K562 (cell line): ENCODE measurements around the gene IPPK. TPM values are rescaled to one million over a fixed set of nuclear protein-coding genes. Genes with fewer than 3 reads are reported as not detected.

ENCODE experiments used
- ATAC-seq: fragments of 200-7000 bp; cut with Tn5 transposase; 3 replicates; pipeline ENCODE4 v1.9.1; 2020; ENCODE audit warnings: moderate library complexity
- BruUV-seq: library from RNA; stranded (reverse); fragments of 400-500 nt; replicated peaks from 2 replicates; lab custom pipeline; 2021; lab: Mats Ljungman, UMichigan
- CTCF ChIA-PET: fragments of 300-600 bp; formaldehyde crosslinking; extraction: SDS; loops from one replicate; lab custom pipeline; 2021; ENCODE audit warnings: low intra/inter-chr PET ratio; lab: Yijun Ruan, JAX
- POLR2A ChIA-PET: fragments of 300-600, 350-650 bp; sonication (Branson Sonifier 250); formaldehyde crosslinking; extraction: SDS; loops from one replicate; lab custom pipeline; 2021; ENCODE audit warnings: antibody characterized with exemption, inconsistent platforms; lab: Yijun Ruan, JAX
- DNase-seq, 4 experiments: peaks; one replicate each; pipeline versions ENCODE4 v3.0.0 to v3.0.0-alpha.2; 2011 to 2018; ENCODE audit warnings: low spot score in 3 of 4, mixed read lengths in 3 of 4; ENCODE audit errors: extremely low read depth in 1 of 4
- FAIRE-seq: peaks from 2 replicates; lab custom pipeline; 2011; peaks lifted over from hg19 to GRCh38; lab: Jason Lieb, UNC
- H2AFZ ChIP-seq: 2 replicates; pipeline ENCODE4 v1.6.0; 2011; ENCODE audit warnings: low read depth, low read length, control low read depth, inconsistent platforms
- H3K27ac ChIP-seq: fragments of 200-600 bp; 3 replicates; pipeline ENCODE4 v1.8.0; 2011; ENCODE audit warnings: low read depth, mild to moderate bottlenecking, control low read depth, inconsistent platforms, low read length, moderate library complexity, mixed read lengths; ENCODE audit errors: extremely low read depth
- H3K27me3 ChIP-seq, 2 experiments: fragments of 300-600 bp in 1 of 2; 2 replicates in 1 of 2; 3 replicates in 1 of 2; pipeline versions ENCODE4 v1.6.0 to v1.8.0; 2011; ENCODE audit warnings: inconsistent platforms in 2 of 2, low read length in 2 of 2, mild to moderate bottlenecking in 1 of 2, mixed read lengths in 1 of 2, moderate library complexity in 1 of 2; ENCODE audit not compliant: control insufficient read depth in 2 of 2, insufficient read depth in 2 of 2
- H3K36me3 ChIP-seq: fragments of 300-600 bp; 3 replicates; pipeline ENCODE4 v1.8.0; 2011; ENCODE audit warnings: mild to moderate bottlenecking, low read length, inconsistent platforms; ENCODE audit not compliant: control insufficient read depth, insufficient read depth
- H3K4me1 ChIP-seq, 2 experiments: fragments of 200-600 bp in 1 of 2; replicated peaks in 1 of 2; 2 replicates in 1 of 2; 3 replicates in 1 of 2; pipeline versions ENCODE4 v1.5.1 to v1.8.0; 2011; ENCODE audit warnings: inconsistent platforms in 2 of 2, low read length in 2 of 2, mild to moderate bottlenecking in 1 of 2, mixed read lengths in 1 of 2, moderate library complexity in 1 of 2; ENCODE audit not compliant: control insufficient read depth in 2 of 2, insufficient read depth in 2 of 2
- H3K4me2 ChIP-seq: 2 replicates; pipeline ENCODE4 v1.6.1; 2011; ENCODE audit warnings: low read length, control low read depth, inconsistent platforms, mixed read lengths; ENCODE audit not compliant: insufficient read depth
- H3K4me3 ChIP-seq: fragments of 200-600 bp; sonication (generic), shearing (Covaris generic); 2 replicates; pipeline ENCODE4 v1.5.1; 2016; ENCODE audit warnings: control low read depth, inconsistent platforms
- H3K79me2 ChIP-seq: fragments of 200-600 bp; 3 replicates; pipeline ENCODE4 v1.8.0; 2011; ENCODE audit warnings: low read length, inconsistent platforms; ENCODE audit not compliant: control insufficient read depth, insufficient read depth
- H3K9ac ChIP-seq, 2 experiments: 2 replicates each; pipeline versions ENCODE4 v1.6.0 to v1.6.1; 2011; ENCODE audit warnings: low read depth in 2 of 2, low read length in 2 of 2, control low read depth in 1 of 2, inconsistent platforms in 1 of 2, mild to moderate bottlenecking in 1 of 2, mixed read lengths in 1 of 2; ENCODE audit not compliant: insufficient read depth in 1 of 2
- H3K9me1 ChIP-seq: one replicate; pipeline ENCODE4 v1.6.0; 2011; ENCODE audit warnings: inconsistent platforms, mild to moderate bottlenecking, low read length, moderate library complexity; ENCODE audit not compliant: control insufficient read depth, insufficient read depth
- H3K9me3 ChIP-seq: replicated peaks from 2 replicates; pipeline ENCODE4 v1.5.1; 2011; ENCODE audit warnings: low read depth, low read length, inconsistent platforms; ENCODE audit not compliant: control insufficient read depth, insufficient read depth
- H4K20me1 ChIP-seq: replicated peaks from 2 replicates; pipeline ENCODE4 v1.6.1; 2011; ENCODE audit warnings: low read length, inconsistent platforms, mixed read lengths; ENCODE audit not compliant: control insufficient read depth, insufficient read depth
- ARID2 ChIP-seq: fragments of 450-650 bp; IDR thresholded peaks from 2 replicates; pipeline ENCODE4 v1.6.1; 2017; ENCODE audit warnings: antibody characterized with exemption, mild to moderate bottlenecking
- ETV6 ChIP-seq, 3 experiments: fragments of 150-350 bp in 1 of 3; sonication (generic) in 1 of 3; formaldehyde crosslinking in 1 of 3; IDR thresholded peaks; 2 replicates each; pipeline versions ENCODE4 v1.6.1 to v1.8.0; 2014 to 2022; ENCODE audit warnings: borderline replicate concordance in 2 of 3, low read depth in 2 of 3, antibody characterized with exemption in 1 of 3, low read length in 1 of 3, mild to moderate bottlenecking in 1 of 3, missing genetic modification reagents in 1 of 3
- NFE2 ChIP-seq: IDR thresholded peaks from 2 replicates; pipeline ENCODE4 v1.6.1; 2014; ENCODE audit warnings: antibody characterized with exemption, low read depth
- RAD21 ChIP-seq, 2 experiments: fragments of 250-450 bp in 1 of 2; fragments of 450-650 bp in 1 of 2; sonication (Bioruptor Pico) in 1 of 2; formaldehyde crosslinking in 1 of 2; IDR thresholded peaks in 1 of 2; conservative IDR thresholded peaks in 1 of 2; 2 replicates each; pipeline versions ENCODE4 v1.4.0 to v1.8.0; 2020 to 2022; ENCODE audit warnings: mild to moderate bottlenecking in 2 of 2, moderate library complexity in 1 of 2
- RB1 ChIP-seq: fragments of 450-650 bp; IDR thresholded peaks from 2 replicates; pipeline ENCODE4 v1.6.1; 2017; ENCODE audit warnings: low read depth, mild to moderate bottlenecking
- SMC3 ChIP-seq: conservative IDR thresholded peaks from 2 replicates; pipeline ENCODE4 v1.6.1; 2011; ENCODE audit warnings: low read depth, low read length, improper control_type of control experiment; ENCODE audit not compliant: insufficient read depth
- TCF7L2 ChIP-seq: fragments of 150-350 bp; IDR thresholded peaks from 2 replicates; pipeline ENCODE4 v1.6.1; 2016; ENCODE audit warnings: low read depth, mild to moderate bottlenecking, low read length, moderate library complexity
- WGBS: fragments of 100-300 bp; shearing (Covaris generic); methylation state at CpG from one replicate; pipeline ENCODE4 v1.1.6; 2016; ENCODE audit warnings: low coverage, mixed read lengths; ENCODE audit not compliant: insufficient coverage; ENCODE audit errors: missing lambda C conversion rate; 5-methylcytosine and 5-hydroxymethylcytosine counted together
- in situ Hi-C: fragments of 300-500 bp; cut with MboI; formaldehyde crosslinking; loops from 4 replicates; pipeline ENCODE4 v1.15.0; 2018; ENCODE audit warnings: inconsistent platforms, mixed read lengths
- intact Hi-C: fragments of 100-400 bp; cut with micrococcal nuclease; formaldehyde crosslinking; loops from 2 replicates; pipeline ENCODE4 v1.14.2; 2022
- polyA plus RNA-seq, 8 experiments: library from polyadenylated mRNA; depleted of rRNA in 4 of 8; stranded (reverse) in 5 of 8; unstranded in 3 of 8; fragments of >200 nt; fragmentation: Nextera tagmentation in 2 of 8; fragmentation: Illumina TruSeq in 1 of 8; extraction: Ambion mirVana in 2 of 8; extraction: Trizol in 1 of 8; gene quantifications; 2 replicates each; pipeline versions ENCODE4 v1.2.1 to v1.2.3, GENCODE V29; 2011 to 2014; ENCODE audit warnings: inconsistent platforms in 1 of 8, missing spikeins in 1 of 8
- total RNA-seq, 7 experiments: library from RNA; depleted of rRNA in 6 of 7; stranded (reverse); fragments of >200 nt in 6 of 7; fragmentation: Illumina TruSeq in 2 of 7; extraction: Trizol in 2 of 7; gene quantifications; 2 replicates each; pipeline versions ENCODE4 v1.2.1 to v1.2.3, GENCODE V29; 2011 to 2021; ENCODE audit warnings: low replicate concordance in 1 of 7
- TF ChIP-seq, protein P1 (sequence below): fragments of 450-650 bp; formaldehyde crosslinking; IDR thresholded peaks from 2 replicates; pipeline ENCODE4 v1.4.0; 2020; ENCODE audit warnings: mild to moderate bottlenecking, moderate library complexity
- TF ChIP-seq, protein P2 (sequence below), 3 experiments: IDR thresholded peaks in 2 of 3; conservative IDR thresholded peaks in 1 of 3; 2 replicates each; pipeline ENCODE4 v1.5.1; 2011 to 2012; ENCODE audit warnings: low read length in 3 of 3, mild to moderate bottlenecking in 3 of 3, control low read depth in 2 of 3, improper control_type of control experiment in 1 of 3, inconsistent platforms in 1 of 3, low read depth in 1 of 3, mixed read lengths in 1 of 3, moderate library complexity in 1 of 3; ENCODE audit not compliant: insufficient read depth in 2 of 3

Gene IPPK
- total and polyA plus RNA-seq, 9 of the 15 experiments (the other 6 are each of a cell fraction or from before 2014, with no cell fraction given) = 3.1 to 22.2 (median 11.2) TPM

DNA sequence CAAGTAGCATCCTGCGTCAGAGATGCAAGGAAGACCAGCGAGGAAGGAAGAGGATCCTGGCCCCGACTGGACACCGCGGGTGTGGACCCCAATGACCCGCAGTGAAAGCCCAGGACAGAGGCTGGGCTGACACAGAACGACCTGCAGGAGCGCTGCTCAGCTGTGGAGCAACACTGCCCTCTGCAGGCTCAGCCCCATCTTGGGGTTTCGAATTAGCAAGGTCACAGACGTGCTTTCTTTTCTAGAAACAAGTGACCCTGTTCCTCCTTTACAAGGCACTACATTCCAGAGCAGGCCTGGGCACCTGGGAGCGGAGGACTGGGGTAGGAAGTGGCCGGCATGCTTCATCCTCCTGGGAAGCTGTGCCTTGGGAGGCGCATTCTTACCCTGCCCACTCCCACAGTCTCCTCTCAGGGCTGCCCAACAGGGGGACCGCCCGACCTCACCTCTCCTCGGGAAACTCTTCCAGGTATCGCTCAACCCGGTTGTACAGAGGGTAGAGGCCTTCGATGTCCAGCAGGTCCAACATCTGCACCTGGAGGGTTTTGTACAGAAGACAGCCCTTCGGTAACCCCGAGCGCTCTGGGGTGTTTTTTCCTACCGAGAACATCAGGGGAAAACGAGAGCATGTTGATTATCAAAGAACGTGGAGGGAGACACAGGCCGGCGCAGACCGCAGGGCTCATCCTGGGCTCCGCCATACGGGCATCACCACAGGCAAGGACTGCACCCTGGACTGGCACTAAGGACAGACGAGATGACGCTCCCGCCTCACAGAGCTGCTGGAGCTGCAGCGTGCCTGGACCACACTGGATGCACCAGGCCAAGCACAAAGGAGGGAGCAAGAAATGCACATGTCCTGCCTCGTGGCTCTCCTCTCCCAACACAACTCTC, 35.0 kb downstream of the IPPK start:
- no peak overlapping the region; a peak in 1 of 4 replicates for H3K9ac ChIP-seq
- 46% methylated on average over 25 of the region's 35 CpGs for WGBS
- intact Hi-C loops (loop anchor here (1.0 to 10.0 kb wide), 5 partner anchors 128 to 496 kb away; no protein-coding TSS in a partner anchor), in situ Hi-C loops (loop anchor here (5.0 to 10.0 kb wide), 2 partner anchors 310 to 498 kb away; partner anchors contain the start of genes CENPP and NOL8)
- H3K36me3 ChIP-seq = peaks cover 74% of the 10 kb centered on the region
- FAIRE-seq (peak; percentile 95), DNase-seq (peak; percentile 82 to 85 (median 83)), ATAC-seq (peak; percentile 99)
- no peak overlapping the region for H3K4me2 ChIP-seq
- H3K9me1 ChIP-seq = no peaks in the 10 kb centered on the region
- ChIA-PET POLR2A (no interaction called here), CTCF (interaction anchor here (0.8 to 1.9 kb wide), 8 partner anchors 128 to 502 kb away, joined by 3 to 16 read pairs (median 6); no protein-coding TSS in a partner anchor)
- BruUV-seq = no TSS peak
- peaks cover 0 to 5% of the 10 kb centered on the region in 2 experiments; a peak in 1 of 5 replicates for H3K4me1 ChIP-seq
- H4K20me1 ChIP-seq = no peaks in the 10 kb centered on the region
- no peaks in the 10 kb centered on the region for H3K27me3 ChIP-seq
- H3K9me3 ChIP-seq = no peaks in the 10 kb centered on the region
- H3K27ac ChIP-seq = no peak overlapping the region
- no peak overlapping the region for H2AFZ ChIP-seq
- no peaks in the 10 kb centered on the region for H3K79me2 ChIP-seq
- no peak overlapping the region for H3K4me3 ChIP-seq
- peak; percentile 92 for TF ChIP-seq SMC3
- TF ChIP-seq ARID2 = peak; percentile 57; the same call in 1 of the 2 replicates
- TF ChIP-seq, protein P1, sequence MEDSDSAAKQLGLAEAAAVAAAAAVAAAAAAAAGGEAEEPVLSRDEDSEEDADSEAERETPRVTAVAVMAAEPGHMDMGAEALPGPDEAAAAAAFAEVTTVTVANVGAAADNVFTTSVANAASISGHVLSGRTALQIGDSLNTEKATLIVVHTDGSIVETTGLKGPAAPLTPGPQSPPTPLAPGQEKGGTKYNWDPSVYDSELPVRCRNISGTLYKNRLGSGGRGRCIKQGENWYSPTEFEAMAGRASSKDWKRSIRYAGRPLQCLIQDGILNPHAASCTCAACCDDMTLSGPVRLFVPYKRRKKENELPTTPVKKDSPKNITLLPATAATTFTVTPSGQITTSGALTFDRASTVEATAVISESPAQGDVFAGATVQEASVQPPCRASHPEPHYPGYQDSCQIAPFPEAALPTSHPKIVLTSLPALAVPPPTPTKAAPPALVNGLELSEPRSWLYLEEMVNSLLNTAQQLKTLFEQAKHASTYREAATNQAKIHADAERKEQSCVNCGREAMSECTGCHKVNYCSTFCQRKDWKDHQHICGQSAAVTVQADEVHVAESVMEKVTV (CRISPR knock-in tag) = peak; percentile 58
- TF ChIP-seq NFE2 = peak; percentile 3; the same call in 1 of the 2 replicates
- peak; percentile 87 to 94 for TF ChIP-seq RAD21 (CRISPR knock-in tag; conservative IDR thresholded peaks at IDR 0.05 in 1 of 2, IDR thresholded peaks at IDR 0.05 in 1 of 2)
- TF ChIP-seq, protein P2, sequence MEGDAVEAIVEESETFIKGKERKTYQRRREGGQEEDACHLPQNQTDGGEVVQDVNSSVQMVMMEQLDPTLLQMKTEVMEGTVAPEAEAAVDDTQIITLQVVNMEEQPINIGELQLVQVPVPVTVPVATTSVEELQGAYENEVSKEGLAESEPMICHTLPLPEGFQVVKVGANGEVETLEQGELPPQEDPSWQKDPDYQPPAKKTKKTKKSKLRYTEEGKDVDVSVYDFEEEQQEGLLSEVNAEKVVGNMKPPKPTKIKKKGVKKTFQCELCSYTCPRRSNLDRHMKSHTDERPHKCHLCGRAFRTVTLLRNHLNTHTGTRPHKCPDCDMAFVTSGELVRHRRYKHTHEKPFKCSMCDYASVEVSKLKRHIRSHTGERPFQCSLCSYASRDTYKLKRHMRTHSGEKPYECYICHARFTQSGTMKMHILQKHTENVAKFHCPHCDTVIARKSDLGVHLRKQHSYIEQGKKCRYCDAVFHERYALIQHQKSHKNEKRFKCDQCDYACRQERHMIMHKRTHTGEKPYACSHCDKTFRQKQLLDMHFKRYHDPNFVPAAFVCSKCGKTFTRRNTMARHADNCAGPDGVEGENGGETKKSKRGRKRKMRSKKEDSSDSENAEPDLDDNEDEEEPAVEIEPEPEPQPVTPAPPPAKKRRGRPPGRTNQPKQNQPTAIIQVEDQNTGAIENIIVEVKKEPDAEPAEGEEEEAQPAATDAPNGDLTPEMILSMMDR (IDR thresholded peaks at IDR 0.05 in 2 of 3, conservative IDR thresholded peaks at IDR 0.05 in 1 of 3; ENCODE audit: insufficient read depth in 2 of 3, low read depth in 1 of 3, low read length in 3 of 3) = peak; percentile 98 to 100 (median 99)
- TF ChIP-seq TCF7L2 = no peak
- TF ChIP-seq RB1 = 0 out of 2 replicates have a peak, but pooled peaks have one; percentile 16
- TF ChIP-seq ETV6 (IDR thresholded peaks at IDR 0.05; ENCODE audit: borderline replicate concordance in 1 of 2, low read depth in 2 of 2, low read length in 1 of 2) = no peak
- TF ChIP-seq ETV6 (CRISPR knock-in tag; IDR thresholded peaks at IDR 0.05; ENCODE audit: borderline replicate concordance) = no peak
